Measurements from ENCODE around the gene PARD3B.

Gene PARD3B

GRCh38 chr2:204575463-204575862 is 30.2 kb downstream of the PARD3B start:
- Histone ChIP-seq H3K79me2 (ENCODE audit: low read length) (peaks cover 5% of the 10 kb centered on the region), H3K9me2 (replicated peaks; ENCODE audit: insufficient read depth, low read length) (no peaks in the 10 kb centered on the region)
- TF ChIP-seq EZH2phosphoT487 (IDR thresholded peaks at IDR 0.05; ENCODE audit: low read length) (no peak), EZH2 (optimal IDR thresholded peaks at IDR 0.05; ENCODE audit: low read depth, low read length) (no peak), CTCF (IDR thresholded peaks at IDR 0.05; ENCODE audit: low read length) (no peak)

GRCh38 chr2:204576362-204576979 is 31.2 kb downstream of the PARD3B start:
- H2AFZ ChIP-seq (ENCODE audit: low read length), result no peak overlapping the region
- H3K9ac ChIP-seq (ENCODE audit: low read length), result no peak overlapping the region
- H4K20me1 ChIP-seq (ENCODE audit: insufficient read depth, low read length), result no peaks in the 10 kb centered on the region
- H3K9me2 ChIP-seq (replicated peaks; ENCODE audit: insufficient read depth, low read length), result no peaks in the 10 kb centered on the region
- H3K4me2 ChIP-seq (ENCODE audit: low read depth, low read length), result peak overlapping the region; percentile 30; the same call in 1 of the 2 replicates
- H3F3A ChIP-seq (ENCODE audit: insufficient read depth, low read length), result 0 out of 2 replicates have a peak, but pooled peaks cover 7% of the 10 kb centered on the region
- no peak for DNase-seq
- peaks cover 35% of the 10 kb centered on the region for H3K4me1 ChIP-seq (ENCODE audit: low read length)
- no peak for TF ChIP-seq EZH2 (optimal IDR thresholded peaks at IDR 0.05; ENCODE audit: low read depth, low read length)
- no peak for TF ChIP-seq CTCF (IDR thresholded peaks at IDR 0.05; ENCODE audit: low read length)
- no peak for TF ChIP-seq EZH2phosphoT487 (IDR thresholded peaks at IDR 0.05; ENCODE audit: low read length)
- no peaks in the 10 kb centered on the region for H3K27me3 ChIP-seq (replicated peaks; ENCODE audit: insufficient read depth, low read length)
- H3K9me3 ChIP-seq (replicated peaks; ENCODE audit: insufficient read depth, low read length), result no peaks in the 10 kb centered on the region
- H3K4me3 ChIP-seq (ENCODE audit: low read length), result no peak overlapping the region
- no peaks in the 10 kb centered on the region for H3K36me3 ChIP-seq (replicated peaks; ENCODE audit: insufficient read depth, low read length)
- H3K79me2 ChIP-seq (ENCODE audit: low read length), result peaks cover 5% of the 10 kb centered on the region
- peak overlapping the region; percentile 37; the same call in 1 of the 2 replicates for H3K27ac ChIP-seq (ENCODE audit: low read length)

More at GRCh38 chr2:204575463-204575862, 30.2 kb downstream of the PARD3B start:
- H2AFZ ChIP-seq (ENCODE audit: low read length), result no peak overlapping the region
- H3K9ac ChIP-seq (ENCODE audit: low read length), result no peak overlapping the region
- H3F3A ChIP-seq (ENCODE audit: insufficient read depth, low read length), result 0 out of 2 replicates have a peak, but pooled peaks cover 7% of the 10 kb centered on the region
- peak; percentile 31 for DNase-seq
- peaks cover 35% of the 10 kb centered on the region for H3K4me1 ChIP-seq (ENCODE audit: low read length)
- no peaks in the 10 kb centered on the region for H3K9me3 ChIP-seq (replicated peaks; ENCODE audit: insufficient read depth, low read length)
- H3K27ac ChIP-seq (ENCODE audit: low read length), result peak overlapping the region; percentile 37; the same call in 1 of the 2 replicates
- H3K36me3 ChIP-seq (replicated peaks; ENCODE audit: insufficient read depth, low read length), result no peaks in the 10 kb centered on the region
- H3K27me3 ChIP-seq (replicated peaks; ENCODE audit: insufficient read depth, low read length), result no peaks in the 10 kb centered on the region
- no peak overlapping the region for H3K4me3 ChIP-seq (ENCODE audit: low read length)
- no peaks in the 10 kb centered on the region for H4K20me1 ChIP-seq (ENCODE audit: insufficient read depth, low read length)
- peak overlapping the region; percentile 30 for H3K4me2 ChIP-seq (ENCODE audit: low read depth, low read length)

GRCh38 chr2:204578928-204579598 is 33.8 kb downstream of the PARD3B start:
- Histone ChIP-seq H3K4me3 (ENCODE audit: low read length) (no peak overlapping the region), H4K20me1 (ENCODE audit: insufficient read depth, low read length) (no peaks in the 10 kb centered on the region), H2AFZ (ENCODE audit: low read length) (no peak overlapping the region), H3K79me2 (ENCODE audit: low read length) (peaks cover 5% of the 10 kb centered on the region; the same call in 1 of the 2 replicates), H3K27me3 (replicated peaks; ENCODE audit: insufficient read depth, low read length) (no peaks in the 10 kb centered on the region), H3K9ac (ENCODE audit: low read length) (no peak overlapping the region), H3K36me3 (replicated peaks; ENCODE audit: insufficient read depth, low read length) (no peaks in the 10 kb centered on the region), H3K4me1 (ENCODE audit: low read length) (peaks cover 24% of the 10 kb centered on the region), H3K9me2 (replicated peaks; ENCODE audit: insufficient read depth, low read length) (no peaks in the 10 kb centered on the region), H3K4me2 (ENCODE audit: low read depth, low read length) (no peak overlapping the region), H3K27ac (ENCODE audit: low read length) (no peak overlapping the region), H3F3A (ENCODE audit: insufficient read depth, low read length) (0 out of 2 replicates have a peak, but pooled peaks cover 7% of the 10 kb centered on the region), H3K9me3 (replicated peaks; ENCODE audit: insufficient read depth, low read length) (no peaks in the 10 kb centered on the region)
- no peak for DNase-seq
- TF ChIP-seq EZH2 (optimal IDR thresholded peaks at IDR 0.05; ENCODE audit: low read depth, low read length), result no peak
- TF ChIP-seq EZH2phosphoT487 (IDR thresholded peaks at IDR 0.05; ENCODE audit: low read length), result no peak
- TF ChIP-seq CTCF (IDR thresholded peaks at IDR 0.05; ENCODE audit: low read length), result no peak

Data from MM.1S (cell line).